Right lobe of liver (tissue), 4 donors: ENCODE measurements around the gene TTLL5.

Experiments used
- POLR2A ChIP-seq: fragments of 450-650 bp; IDR thresholded peaks from one replicate; pipeline ENCODE4 v1.6.1; 2017; ENCODE audit warnings: antibody characterized with exemption, mild to moderate bottlenecking
- TF ChIP-seq, protein P1 (sequence below), 4 donors: fragments of 200-600 bp in 3 of 4; fragments of 450-650 bp in 1 of 4; IDR thresholded peaks; one replicate each; pipeline versions ENCODE4 v1.5.1 to v1.8.0; 2016 to 2022; ENCODE audit warnings: antibody characterized with exemption in 4 of 4, mild to moderate bottlenecking in 2 of 4
- donor health status: DM: no; HTN: no; CAD: no.
- donor health status: DM: no; HTN: no; CAD: no.
- donor health status: DM: no; HTN: yes; CAD: no.

DNA sequence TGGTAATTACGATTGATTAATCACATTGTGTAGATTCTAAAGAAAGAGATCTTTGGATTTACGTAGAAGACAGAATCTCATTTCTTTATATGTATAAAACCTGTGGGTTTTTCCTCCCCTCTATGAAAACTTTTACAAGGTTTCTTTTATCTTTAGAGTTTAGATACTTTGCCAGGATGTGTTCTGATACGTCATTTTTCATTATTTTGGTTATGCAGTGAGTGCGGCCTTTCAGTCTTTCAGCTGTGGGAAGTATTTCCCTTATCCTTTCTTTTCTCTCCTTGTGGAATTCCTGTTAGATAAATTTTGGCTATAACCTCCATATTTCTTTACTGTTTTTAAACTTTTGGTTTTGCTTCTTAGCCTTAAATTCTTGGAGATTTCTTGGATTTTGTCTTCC, 92.7 kb downstream of the TTLL5 start:
- no peak for TF ChIP-seq POLR2A
- TF ChIP-seq, protein P1, sequence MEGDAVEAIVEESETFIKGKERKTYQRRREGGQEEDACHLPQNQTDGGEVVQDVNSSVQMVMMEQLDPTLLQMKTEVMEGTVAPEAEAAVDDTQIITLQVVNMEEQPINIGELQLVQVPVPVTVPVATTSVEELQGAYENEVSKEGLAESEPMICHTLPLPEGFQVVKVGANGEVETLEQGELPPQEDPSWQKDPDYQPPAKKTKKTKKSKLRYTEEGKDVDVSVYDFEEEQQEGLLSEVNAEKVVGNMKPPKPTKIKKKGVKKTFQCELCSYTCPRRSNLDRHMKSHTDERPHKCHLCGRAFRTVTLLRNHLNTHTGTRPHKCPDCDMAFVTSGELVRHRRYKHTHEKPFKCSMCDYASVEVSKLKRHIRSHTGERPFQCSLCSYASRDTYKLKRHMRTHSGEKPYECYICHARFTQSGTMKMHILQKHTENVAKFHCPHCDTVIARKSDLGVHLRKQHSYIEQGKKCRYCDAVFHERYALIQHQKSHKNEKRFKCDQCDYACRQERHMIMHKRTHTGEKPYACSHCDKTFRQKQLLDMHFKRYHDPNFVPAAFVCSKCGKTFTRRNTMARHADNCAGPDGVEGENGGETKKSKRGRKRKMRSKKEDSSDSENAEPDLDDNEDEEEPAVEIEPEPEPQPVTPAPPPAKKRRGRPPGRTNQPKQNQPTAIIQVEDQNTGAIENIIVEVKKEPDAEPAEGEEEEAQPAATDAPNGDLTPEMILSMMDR (IDR thresholded peaks at IDR 0.05) = no peak
